SH-SY5Y (cell line): ENCODE data around the gene IL1RAPL2.

Experiments used
- GATA2 ChIP-seq: IDR thresholded peaks from 2 replicates; pipeline ENCODE4 v1.6.1; 2011; ENCODE audit warnings: mild to moderate bottlenecking, low read depth, low read length
- GATA3 ChIP-seq: IDR thresholded peaks from 2 replicates; pipeline ENCODE4 v1.6.1; 2011; ENCODE audit warnings: low read depth, mild to moderate bottlenecking, low read length, moderate library complexity

DNA sequence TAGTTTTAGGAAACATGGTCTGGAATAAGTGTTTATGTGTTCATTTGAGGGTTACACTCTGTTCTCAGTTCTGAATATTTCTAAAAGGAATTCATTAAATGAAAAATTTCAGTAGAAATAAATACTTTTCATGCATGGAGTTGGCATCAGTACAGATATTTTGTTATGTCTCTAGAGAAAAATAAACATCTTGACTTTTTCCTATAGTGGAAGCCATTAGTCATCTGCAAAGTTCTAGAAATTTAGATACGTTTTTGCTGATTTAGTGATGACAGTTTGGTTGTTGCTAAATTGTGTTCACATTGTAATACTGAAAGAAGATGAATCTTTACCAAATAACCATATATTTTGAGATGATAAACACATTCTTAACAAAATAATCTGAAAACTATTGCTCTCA, 922.7 kb downstream of the IL1RAPL2 start:
- TF ChIP-seq GATA2 (no peak), GATA3 (no peak)
